Heart left ventricle (tissue), 16 donors: ENCODE results near the gene ADCK1. TPM values are rescaled to one million over a fixed set of nuclear protein-coding genes. Genes with fewer than 3 reads are reported as not detected.

Experiments
- ATAC-seq, 4 donors: fragments of 200-7000 bp; cut with Tn5 transposase; one replicate each; pipeline ENCODE4 v1.9.1; 2020 to 2022; ENCODE audit warnings: moderate library complexity in 4 of 4, mild to moderate bottlenecking in 3 of 4, moderate number of reproducible peaks in 1 of 4
- DNase-seq, 5 donors: peaks; one replicate each; pipeline ENCODE4 v3.0.0-alpha.2; 2020
- H3K27ac ChIP-seq, 12 donors: fragments of 200-600 bp; sonication (generic) in 4 of 12; one replicate each; pipeline versions ENCODE4 v1.5.0 to v1.8.0; 2016 to 2022; ENCODE audit warnings: mild to moderate bottlenecking in 2 of 12
- H3K27me3 ChIP-seq, 9 donors: fragments of 200-600 bp; sonication (generic) in 2 of 9; one replicate each; pipeline versions ENCODE4 v1.5.1 to v1.8.0; 2016 to 2022; ENCODE audit warnings: mild to moderate bottlenecking in 3 of 9
- H3K36me3 ChIP-seq, 9 donors: fragments of 200-600 bp; sonication (generic) in 2 of 9; one replicate each; pipeline versions ENCODE4 v1.5.0 to v1.8.0; 2018 to 2022; ENCODE audit warnings: mild to moderate bottlenecking in 2 of 9
- H3K4me1 ChIP-seq, 12 donors: fragments of 200-600 bp; sonication (generic) in 4 of 12; one replicate each; pipeline versions ENCODE4 v1.5.0 to v1.8.0; 2016 to 2022; ENCODE audit warnings: mild to moderate bottlenecking in 3 of 12
- H3K4me3 ChIP-seq, 12 donors: fragments of 200-600 bp; sonication (generic) in 4 of 12; one replicate each; pipeline versions ENCODE4 v1.5.0 to v1.8.0; 2017 to 2022; ENCODE audit warnings: mild to moderate bottlenecking in 9 of 12, moderate library complexity in 4 of 12
- H3K9me3 ChIP-seq, 12 donors: fragments of 200-600 bp; sonication (generic) in 4 of 12; one replicate each; pipeline versions ENCODE4 v1.5.0 to v1.8.0; 2016 to 2022; ENCODE audit warnings: mild to moderate bottlenecking in 1 of 12
- CTCF ChIP-seq, 12 donors: fragments of 200-600 bp; sonication (generic) in 4 of 12; IDR thresholded peaks; one replicate each; pipeline versions ENCODE4 v1.5.0 to v1.8.0; 2018 to 2022; ENCODE audit warnings: antibody characterized with exemption in 12 of 12, mild to moderate bottlenecking in 5 of 12
- POLR2A ChIP-seq, 2 donors: fragments of 450-650 bp; IDR thresholded peaks; one replicate each; pipeline ENCODE4 v1.6.1; 2017; ENCODE audit warnings: antibody characterized with exemption in 2 of 2, mild to moderate bottlenecking in 2 of 2, moderate library complexity in 2 of 2
- WGBS, 4 donors: extraction: QIAGEN DNeasy Blood & Tissue Kit in 2 of 4; methylation state at CpG; one replicate each; pipeline versions ENCODE4 v1.1.5 to v1.1.7; 2013 to 2018; 5-methylcytosine and 5-hydroxymethylcytosine counted together
- intact Hi-C, 10 donors: fragments of 100-400 bp; cut with DNase I; formaldehyde crosslinking; loops; one replicate each; pipeline versions ENCODE4 v1.11.1 to v1.14.2; 2022
- long read RNA-seq, 3 donors: library from polyadenylated mRNA; unstranded; transcript quantifications; one replicate each; pipeline ENCODE4 v2.0.0, GENCODE V29; 2020 to 2021
- polyA plus RNA-seq, 2 donors: library from polyadenylated mRNA; stranded (reverse); fragments of 200-250 nt; gene quantifications; one replicate each; pipeline ENCODE4 v1.2.3, GENCODE V29; 2013
- total RNA-seq, 9 donors: library from RNA; depleted of rRNA in 2 of 9; stranded (reverse); fragments of >200 nt in 2 of 9; fragmentation: NEBNext Ultra II Directional in 3 of 9; extraction: Animal tissue kit (Norgen Biotek cat#: 25700) in 3 of 9; gene quantifications; one replicate each; pipeline versions ENCODE4 v1.1.0 to v1.2.4, GENCODE V29; 2016 to 2023
- donor health status: ischemic (EF 13 %, LVEDD 7.1; RV severe dilation, severe dysfunction).
- donor health status: healthy with polysubstance abuse.
- donor health status: DM: no; HTN: yes; CAD: no.
- donor health status: DM: no; HTN: no; CAD: no.
- donor health status: ischemic (EF 25% LVEDD 6.9; RV normal size, moderate dysfunction).
- donor health status: ischemic (EF 25% LVEDD 5.7; RV mildly dilated, moderate dysfunction).
- donor health status: healthy.
- donor health status: DM: yes; HTN: yes; CAD: no.
- donor health status: ischemic (EF 35%, LVEDD 5.7; RV mildly dilated, moderate dysfunction).
- donor health status: nonischemic (EF 11% LVEDD 7.7; RV severe dilation, severe dysfunction).
- donor health status: DM: yes; HTN: yes; CAD: no.
- donor health status: PGD.
- donor health status: ischemic (EF 29% LVEDD 5.4; RV normal size, mild dysfunction).
- donor health status: nonischemic (EF 23%, LVEDD 6.1; RV moderate dilation, normal function).

The ADCK1 gene
- total RNA-seq (10 to 100 TPM in 1 of 9 donors, 1 to 10 TPM in 8; 4.0 to 12.0 (median 6.0) TPM), polyA plus RNA-seq (10 to 100 TPM in 1 of 2 donors, 1 to 10 TPM in 1; 9.8 to 12.8 TPM)
- long read RNA-seq, donor 1, transcript ADCK1-201 (11 exons, 2,234 nt): major isoform, 11 of 17 reads
- long read RNA-seq, donor 1, partial matches to known transcripts: 4 of 17 reads
- long read RNA-seq, donor 1, other reads (novel, unspliced or antisense): 1 of 17 reads
- long read RNA-seq, donor 2, transcript ADCK1-201 (11 exons, 2,234 nt): major isoform, 13 of 29 reads
- long read RNA-seq, donor 2, partial matches to known transcripts: 2 of 29 reads
- long read RNA-seq, donor 2, other reads (novel, unspliced or antisense): 14 of 29 reads
- long read RNA-seq, donor 3, partial matches to known transcripts: 2 of 5 reads
- long read RNA-seq, donor 3, other reads (novel, unspliced or antisense): 1 of 5 reads

- Histone ChIP-seq H3K4me3 (peak within 1 kb of the TSS; percentile 56 to 100 (median 82)), H3K27ac (peak within 1 kb of the TSS; percentile 72 to 98 (median 92)), H3K36me3 (no peaks in the 10 kb centered on the region), H3K4me1 (peaks cover 0 to 16% (median 7%) of the 10 kb centered on the region in 12 donors), H3K9me3 (no peaks in the 10 kb centered on the region), H3K27me3 (no peaks in the 10 kb centered on the region)
- ATAC-seq (peak; percentile 92 to 98 (median 96)), DNase-seq (peak; percentile 91 to 95 (median 94))
- WGBS, 4 donors: 1 to 2% (median 1%) methylated on average over 29 to 66 of the region's 66 CpGs
- intact Hi-C loops: loop anchor here in 4 of 10 donors (1.0 to 10.0 kb wide), 5 partner anchors 38 to 145 kb away; partner anchors contain the start of gene SNW1 (in 3 of the 4)
- TF ChIP-seq POLR2A (IDR thresholded peaks at IDR 0.05) (peak in 1 of 2 donors; percentile 78), CTCF (IDR thresholded peaks at IDR 0.05) (peak in 8 of 12 donors; percentile 7 to 51 (median 32))
Measured at GRCh38 chr14:77799863-77800730, at the start of gene ADCK1. ADCK1 (plus strand) TSS chr14:77800109; CDS start chr14:77818979, 18,870 bp downstream.

GRCh38 chr14:77752266-77752665 lies 47.6 kb upstream of the ADCK1 start:
- intact Hi-C loops: no loop called here
- H3K27me3 ChIP-seq: no peaks in the 10 kb centered on the region
- TF ChIP-seq CTCF (IDR thresholded peaks at IDR 0.05): no peak
- TF ChIP-seq POLR2A (IDR thresholded peaks at IDR 0.05): no peak
- peaks cover 0 to 88% (median 67%) of the 10 kb centered on the region in 9 donors for H3K36me3 ChIP-seq
- H3K4me1 ChIP-seq: peaks cover 0 to 19% (median 10%) of the 10 kb centered on the region in 12 donors
- WGBS, 4 donors: 92 to 97% (median 96%) methylated on average over 2 of the region's 2 CpGs
- ATAC-seq (no peak), DNase-seq (no peak)
- no peak overlapping the region for H3K4me3 ChIP-seq
- H3K27ac ChIP-seq: no peak overlapping the region
- no peaks in the 10 kb centered on the region for H3K9me3 ChIP-seq

GRCh38 chr14:77752799-77753516 lies 47.0 kb upstream of the ADCK1 start:
- Histone ChIP-seq H3K27ac (no peak overlapping the region), H3K9me3 (no peaks in the 10 kb centered on the region), H3K27me3 (no peaks in the 10 kb centered on the region), H3K4me1 (peaks cover 0 to 24% (median 14%) of the 10 kb centered on the region in 12 donors), H3K4me3 (no peak overlapping the region), H3K36me3 (peaks cover 0 to 84% (median 64%) of the 10 kb centered on the region in 9 donors)
- no peak for TF ChIP-seq CTCF (IDR thresholded peaks at IDR 0.05)
- no peak for TF ChIP-seq POLR2A (IDR thresholded peaks at IDR 0.05)
- ATAC-seq (no peak), DNase-seq (no peak)
- WGBS, 4 donors: 53 to 72% (median 61%) methylated on average over 3 of the region's 3 CpGs
- intact Hi-C loops: no loop called here
